Superior temporal gyrus (tissue), 1 donor: Measurements from ENCODE around the gene NDUFA8.
"Not testable (repeated sequence)": the region's sequence is repeated elsewhere in the genome, so short reads cannot be mapped to it uniquely, and the experiment has no call there.

Experiments
- DNase-seq: peaks from one replicate; pipeline ENCODE4 v3.0.0-alpha.2; 2016; ENCODE audit errors: extremely low spot score

Gene NDUFA8

GRCh38 chr9:122121391-122121790 lies 38.2 kb downstream of the NDUFA8 start:
- DNase-seq = no peak

DNA sequence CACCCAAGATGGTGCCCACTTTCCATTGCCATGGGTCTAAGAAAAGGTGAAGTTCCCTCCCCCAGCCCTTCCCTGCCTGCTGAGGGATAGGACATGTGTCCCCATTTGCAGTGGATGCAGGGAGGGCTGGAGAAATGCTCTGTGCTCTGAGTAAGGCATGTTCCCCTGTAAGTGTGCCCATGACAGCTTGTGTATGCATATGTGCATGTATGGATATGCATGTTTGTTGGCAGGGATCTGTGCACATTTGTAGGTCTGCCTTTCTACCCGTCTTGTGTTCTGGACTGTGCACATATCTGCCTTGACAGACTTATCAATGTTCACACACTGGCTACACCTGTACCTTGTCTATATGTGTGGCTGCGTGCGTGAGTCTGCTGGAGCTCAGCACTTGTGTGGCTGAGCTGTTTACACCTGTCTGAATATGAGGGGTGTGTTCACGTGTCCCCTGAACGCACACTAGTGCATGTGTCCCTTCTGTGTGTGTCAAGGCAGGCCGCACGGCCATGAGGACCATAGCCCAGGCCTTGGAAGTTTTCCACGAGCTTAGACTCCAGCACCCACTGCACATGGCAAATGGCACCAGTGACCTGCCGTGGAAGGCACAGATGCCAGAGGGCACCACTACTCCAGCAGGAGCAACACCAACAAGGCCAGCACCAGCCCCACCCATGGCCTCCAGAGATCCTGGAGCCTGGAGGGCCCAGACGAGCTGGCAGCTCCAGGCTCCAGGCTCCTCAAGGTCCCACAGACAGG lies 39.1 kb downstream of the NDUFA8 start:
- no peak for DNase-seq

DNA sequence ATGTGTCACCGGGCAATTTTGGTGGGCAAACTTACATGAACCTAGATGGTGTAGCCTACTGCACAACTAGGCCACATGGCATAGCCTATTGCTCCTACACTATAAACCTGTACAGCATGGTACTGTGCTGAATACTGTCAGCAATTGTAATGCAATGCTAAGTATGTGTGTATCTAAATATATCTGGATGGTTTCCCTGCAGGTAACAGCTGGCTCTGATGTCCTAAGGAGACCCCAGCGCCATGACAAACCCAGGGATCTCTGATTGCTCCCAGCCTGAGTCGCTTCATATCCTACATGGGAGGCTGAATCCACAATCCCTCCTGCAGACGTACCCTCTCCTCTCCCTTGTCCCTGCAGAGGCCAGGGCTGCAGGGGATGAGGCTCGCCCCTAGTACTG lies 39.9 kb downstream of the NDUFA8 start:
- DNase-seq = no peak

DNA sequence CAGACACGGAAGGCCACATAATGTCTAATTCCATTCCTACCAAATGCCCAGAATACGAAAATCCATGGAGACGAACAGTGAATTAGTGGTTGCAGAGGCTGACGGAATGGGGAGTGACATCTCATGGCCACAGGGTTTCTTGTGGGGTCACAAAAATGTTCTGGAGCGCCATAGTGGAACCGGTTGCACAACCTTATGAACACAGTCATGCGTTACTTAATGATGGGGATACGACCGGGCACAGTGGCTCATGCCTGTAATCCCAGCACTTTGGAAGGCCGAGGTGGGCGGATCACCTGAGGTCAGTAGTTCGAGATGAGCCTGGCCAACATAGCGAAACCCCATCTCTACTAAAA lies 40.4 kb downstream of the NDUFA8 start:
- no peak for DNase-seq

DNA sequence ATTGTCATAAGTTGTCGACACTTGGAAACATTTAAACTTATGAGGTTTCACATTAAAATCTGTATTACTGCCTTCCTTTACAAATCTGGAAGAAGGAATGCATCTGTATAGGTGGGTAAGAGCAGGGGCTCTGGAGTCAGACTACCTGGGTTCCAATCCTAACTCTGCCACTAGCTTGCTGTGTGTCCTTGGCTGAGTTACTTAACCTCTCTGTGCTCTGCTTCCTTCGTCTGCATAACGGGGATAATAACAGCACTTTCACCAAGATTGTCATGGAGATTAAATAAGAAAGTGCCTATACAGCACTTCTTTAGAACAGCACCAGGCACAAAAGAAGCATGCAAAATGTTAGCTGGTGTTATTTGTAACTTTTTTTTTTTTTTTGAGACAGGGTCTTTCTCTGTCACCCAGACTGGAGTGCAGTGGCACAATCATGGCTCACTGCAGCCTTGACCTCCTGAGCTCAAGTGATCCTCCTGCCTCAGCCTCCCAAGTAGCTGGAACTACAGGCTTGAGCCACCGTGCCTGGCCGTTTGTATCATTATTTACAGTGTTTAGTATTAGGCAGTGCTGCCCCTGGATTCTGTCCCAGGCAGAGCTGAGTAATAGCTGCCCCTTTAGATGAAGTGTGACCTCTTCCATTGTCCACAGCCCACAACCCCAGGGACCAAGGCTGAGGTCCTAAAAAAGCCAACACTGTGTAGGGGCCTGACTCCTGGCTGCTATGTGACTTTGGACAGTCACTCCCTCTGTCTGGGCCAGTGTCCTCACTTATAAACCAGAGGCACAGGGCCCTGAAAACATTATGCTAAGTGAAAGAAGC lies 41.0 kb downstream of the NDUFA8 start:
- no peak for DNase-seq

- DNase-seq = not testable (repeated sequence)
Measured at GRCh38 chr9:122117241-122117640, 42.3 kb downstream of the NDUFA8 start.

GRCh38 chr9:122116448-122117173 lies 43.0 kb downstream of the NDUFA8 start:
- no peak for DNase-seq

DNA sequence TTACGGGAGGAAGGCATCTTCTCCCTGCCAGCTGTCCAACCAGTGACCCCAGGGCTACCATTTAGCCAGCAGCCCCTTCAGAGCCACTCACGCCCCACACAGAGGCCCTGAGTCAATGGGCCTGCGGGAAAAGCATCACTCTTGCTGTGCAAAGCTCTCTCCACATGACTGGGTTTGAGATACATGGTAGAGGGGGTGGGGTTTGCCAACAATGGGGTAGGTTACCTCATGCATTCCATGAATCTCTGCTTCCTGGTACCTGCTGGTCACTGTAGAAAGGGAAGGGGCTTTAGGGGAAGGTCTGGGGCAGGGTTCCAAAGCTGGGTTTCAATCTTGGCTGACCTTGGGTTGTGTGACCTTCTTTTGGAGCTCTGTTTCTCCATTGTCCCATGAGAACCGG lies 43.5 kb downstream of the NDUFA8 start:
- no peak for DNase-seq

DNA sequence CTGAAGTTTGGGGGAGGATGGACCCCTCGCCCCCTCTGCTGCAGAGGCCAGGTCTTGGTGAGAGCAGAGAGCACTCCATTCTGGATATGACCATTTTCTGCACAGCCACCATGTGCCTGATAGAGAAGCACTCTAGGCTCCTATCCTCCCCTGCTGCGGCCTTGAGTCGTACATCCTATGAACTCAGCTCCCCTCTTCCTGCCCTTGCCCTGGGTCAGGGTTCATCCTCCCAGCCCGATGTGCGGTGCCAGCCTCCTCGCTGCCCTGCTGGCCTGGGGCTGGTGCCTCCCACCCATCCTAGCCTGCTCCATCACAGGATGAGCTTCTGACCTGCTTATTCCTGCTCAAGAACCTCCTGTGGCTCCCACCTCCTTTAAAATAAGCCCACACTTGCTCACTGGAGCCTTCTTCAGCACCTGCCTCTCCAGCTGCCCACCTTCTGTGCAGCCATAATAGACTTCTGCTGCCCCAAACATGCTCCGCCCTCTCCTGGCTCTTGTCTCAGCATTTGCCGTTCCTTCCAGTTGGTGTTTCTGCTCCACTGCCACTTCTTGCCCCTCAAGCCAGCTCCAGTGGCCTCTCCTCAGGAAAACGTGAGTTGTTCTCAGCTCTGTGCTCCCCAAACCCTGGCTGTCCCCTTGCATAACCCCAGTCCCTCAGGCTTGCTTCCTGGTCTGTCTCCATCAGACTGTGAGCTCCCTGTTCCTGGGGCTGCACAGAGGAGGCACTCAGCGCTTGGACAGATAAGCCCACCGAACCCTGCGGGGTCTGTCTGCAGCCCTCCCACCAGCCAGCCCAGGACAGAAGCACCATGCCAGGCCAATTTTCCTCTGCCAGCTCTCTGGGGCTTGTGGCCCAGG lies 44.2 kb downstream of the NDUFA8 start:
- no peak for DNase-seq

GRCh38 chr9:122113574-122113973 lies 46.0 kb downstream of the NDUFA8 start:
- DNase-seq = no peak

DNA sequence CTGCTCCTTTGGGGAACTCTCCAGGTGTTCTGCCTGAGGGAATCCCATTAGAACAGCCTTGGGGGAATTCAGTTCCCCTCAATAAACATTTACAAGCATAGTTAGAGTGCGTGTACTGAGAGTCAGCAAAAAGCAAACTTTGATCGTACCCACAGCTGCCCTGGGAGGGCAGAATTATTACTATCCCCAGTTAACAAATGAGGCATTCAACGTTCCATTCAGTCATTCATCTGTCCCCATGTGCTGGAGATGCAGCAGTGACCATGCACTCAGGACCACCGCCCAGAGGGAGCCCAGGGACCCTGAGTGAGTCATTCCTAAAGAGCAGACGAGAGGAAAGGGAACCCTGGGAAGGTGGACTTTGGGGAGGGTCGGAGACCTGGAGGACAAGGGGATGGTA lies 47.3 kb downstream of the NDUFA8 start:
- DNase-seq = no peak

DNA sequence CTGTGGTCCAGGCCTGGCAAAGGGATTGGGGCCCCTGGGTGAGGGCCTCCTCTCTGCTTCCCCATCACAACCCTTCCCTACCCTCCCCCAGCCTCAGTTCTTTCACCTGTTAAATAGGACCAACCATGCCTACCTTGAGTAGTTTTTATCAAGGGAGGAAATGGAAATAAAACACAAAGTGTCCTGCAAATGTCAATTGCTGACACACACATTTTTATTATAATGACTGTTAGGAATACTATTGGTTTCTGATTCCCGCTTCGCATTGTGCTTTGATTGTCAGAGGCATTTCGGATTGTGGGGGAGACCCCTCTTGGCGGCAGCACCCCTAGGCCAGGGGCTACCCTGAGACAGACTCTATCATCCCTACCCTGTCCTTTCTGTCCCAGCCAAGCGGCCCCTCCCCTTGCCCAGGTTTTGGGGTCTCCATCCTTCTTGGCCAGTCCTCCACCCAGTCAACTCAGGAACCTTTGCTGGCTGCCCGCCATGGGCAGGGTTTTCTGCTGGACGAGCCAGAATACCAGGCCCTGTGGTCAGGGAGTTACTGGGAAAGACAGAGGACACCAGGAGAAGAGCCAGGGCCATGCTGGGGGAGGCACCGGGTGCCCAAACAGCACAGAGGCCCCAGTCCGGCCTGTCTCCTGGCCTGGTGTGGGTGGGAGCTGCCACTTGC lies 48.0 kb downstream of the NDUFA8 start:
- DNase-seq = no peak

DNA sequence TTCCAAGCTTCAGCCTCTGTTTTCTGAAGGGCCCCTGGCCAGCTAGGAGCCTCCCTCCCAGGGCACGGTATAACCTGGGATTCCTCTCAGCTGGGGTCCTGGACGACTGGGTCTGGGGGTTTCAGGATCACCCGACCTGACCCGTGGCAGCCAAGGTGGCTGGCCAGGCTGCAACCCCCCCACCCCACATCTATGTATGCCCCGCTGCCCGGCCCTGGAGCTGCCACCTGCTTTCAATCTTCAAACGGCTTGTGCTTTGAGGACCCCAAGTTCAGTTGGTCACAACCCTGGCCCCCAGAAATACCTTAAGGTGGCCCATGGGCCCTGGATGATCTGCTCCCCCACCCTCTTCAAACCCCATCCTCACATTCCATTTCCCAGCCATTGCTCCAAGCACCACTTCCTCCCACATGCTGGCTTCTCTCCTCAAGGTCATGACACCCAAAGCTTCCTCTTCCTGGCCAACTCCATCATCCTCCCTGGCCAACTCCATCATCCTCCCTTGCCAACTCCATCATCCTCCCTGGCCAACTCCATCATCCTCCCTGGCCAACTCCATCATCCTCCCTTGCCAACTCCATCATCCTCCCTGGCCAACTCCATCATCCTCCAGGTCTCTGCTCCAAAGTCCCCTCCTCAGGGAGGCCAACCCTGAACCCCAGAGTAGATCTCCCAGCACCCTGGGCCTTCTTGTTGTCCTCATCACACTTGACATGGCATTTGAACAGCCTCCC lies 49.3 kb downstream of the NDUFA8 start:
- no peak for DNase-seq

GRCh38 chr9:122109035-122109813 lies 50.4 kb downstream of the NDUFA8 start:
- DNase-seq = no peak

- DNase-seq = peak; percentile 57
Measured at GRCh38 chr9:122107291-122107805, 52.2 kb downstream of the NDUFA8 start.

DNA sequence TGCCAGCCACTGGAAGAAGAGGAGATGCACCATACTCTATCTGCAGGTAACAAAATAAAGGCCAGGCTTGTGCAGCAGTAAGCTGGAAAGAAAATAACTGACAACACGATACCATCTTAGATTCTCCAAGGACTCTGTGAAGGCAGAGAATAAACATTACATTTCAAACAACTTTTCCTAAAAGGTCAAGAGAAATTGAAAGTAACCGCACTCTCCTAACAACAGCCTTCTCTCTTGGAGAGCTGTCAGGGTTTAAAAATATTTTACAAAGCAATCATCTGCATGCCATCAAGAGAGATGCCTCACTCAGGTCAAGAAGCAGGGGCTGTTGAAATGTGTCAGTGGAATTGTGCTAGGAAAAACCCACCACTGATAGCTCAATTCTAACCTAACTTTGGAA lies 53.0 kb downstream of the NDUFA8 start:
- peak; percentile 7 for DNase-seq

DNA sequence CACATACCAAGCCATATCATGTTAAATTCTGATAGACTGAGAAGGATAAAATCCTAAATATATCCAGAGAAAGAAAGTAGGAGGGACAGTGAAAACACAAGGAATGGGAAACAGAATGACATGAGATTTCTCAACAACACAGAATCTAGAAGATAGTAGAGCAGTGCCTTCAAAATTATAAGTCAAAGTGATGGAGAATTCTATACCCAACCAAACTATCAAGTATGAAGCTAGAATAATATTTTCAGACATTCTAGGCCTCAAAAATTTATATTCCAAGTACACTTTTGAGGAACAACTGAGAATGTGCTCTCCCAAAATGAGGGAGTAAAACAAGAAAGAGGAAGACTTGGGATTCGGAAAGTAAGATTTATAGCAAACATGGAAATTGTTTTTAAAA lies 55.6 kb downstream of the NDUFA8 start:
- DNase-seq = no peak

DNA sequence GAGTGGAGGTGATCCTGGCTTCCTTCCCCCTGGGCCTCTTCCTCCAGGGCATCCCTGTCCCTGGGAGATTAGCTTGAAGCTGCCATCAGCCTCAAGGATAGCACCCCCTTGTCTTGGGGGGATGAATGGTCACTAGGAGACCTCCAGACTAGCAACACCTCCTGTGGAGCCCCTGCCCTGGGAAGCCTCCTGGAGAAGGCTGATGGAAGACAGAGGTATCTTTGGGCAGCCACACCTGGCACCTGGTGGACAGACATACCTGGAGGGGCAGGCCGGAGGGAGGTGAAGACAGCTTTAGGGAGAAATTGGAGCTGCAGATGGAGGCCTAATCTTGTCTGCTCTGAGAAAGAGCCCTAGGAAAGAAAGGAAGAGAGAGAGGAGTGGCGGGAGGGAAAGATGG lies 57.4 kb downstream of the NDUFA8 start:
- DNase-seq = no peak

DNA sequence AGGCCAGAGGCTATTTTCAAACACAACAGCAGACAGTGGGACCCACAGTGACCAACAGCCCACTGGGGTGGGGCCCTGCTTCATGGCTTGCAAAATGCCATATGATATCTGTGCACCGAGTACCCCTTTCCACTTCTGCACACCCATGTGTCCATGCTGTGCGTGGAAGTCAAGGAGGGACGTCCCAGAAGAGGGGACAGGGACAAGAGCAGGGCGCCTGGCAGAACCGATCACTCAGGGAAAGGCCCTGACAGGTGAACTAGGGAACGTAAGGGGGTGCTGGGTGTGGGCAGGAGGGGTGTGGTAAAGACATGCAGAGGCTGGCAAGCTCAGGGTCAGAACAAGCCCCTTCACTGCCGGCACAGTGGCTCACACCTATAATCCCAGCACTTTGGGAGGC lies 58.8 kb downstream of the NDUFA8 start:
- no peak for DNase-seq
